ENCODE measurements around the gene SLC5A9.

SLC5A9 gene

GRCh38 chr1:48194801-48195200 is 27.7 kb upstream of the SLC5A9 start:
- no peaks in the 10 kb centered on the region for H3K36me3 ChIP-seq (replicated peaks in 1 of 2; ENCODE audit: control insufficient read depth in 2 of 2, insufficient read depth in 2 of 2, low read length in 2 of 2)
- H2AFZ ChIP-seq (ENCODE audit: low read length): no peak overlapping the region
- H3K4me3 ChIP-seq (ENCODE audit: low read length in 2 of 2): no peak overlapping the region
- H3K4me1 ChIP-seq (ENCODE audit: control insufficient read depth in 2 of 2, insufficient read depth in 1 of 2, low read depth in 1 of 2, low read length in 2 of 2): peaks cover 0 to 3% of the 10 kb centered on the region in 2 donors
- peaks cover 0 to 2% of the 10 kb centered on the region in 2 donors for H3K9me3 ChIP-seq (replicated peaks in 1 of 2; ENCODE audit: control insufficient read depth in 2 of 2, insufficient read depth in 1 of 2, low read depth in 1 of 2, low read length in 2 of 2)
- H2BK120ac ChIP-seq (ENCODE audit: low read depth, low read length): no peak overlapping the region
- no peak overlapping the region for H2BK5ac ChIP-seq (ENCODE audit: low read length)
- H4K91ac ChIP-seq (ENCODE audit: low read depth, low read length, poor library complexity): no peak overlapping the region
- no peak overlapping the region for H2AK5ac ChIP-seq (ENCODE audit: low read depth, low read length)
- H3K9ac ChIP-seq (ENCODE audit: low read depth, low read length, poor library complexity): no peak overlapping the region
- WGBS, 2 donors (ENCODE audit: extremely low coverage in 2 of 2, insufficient read length in 2 of 2, insufficient replicate concordance in 1 of 2): no CpG with 5 or more reads among the region's 2 CpGs
- H2BK12ac ChIP-seq (ENCODE audit: low read length): no peak overlapping the region
- H3K14ac ChIP-seq (ENCODE audit: low read length): no peak overlapping the region
- no peak overlapping the region for H3K23ac ChIP-seq (ENCODE audit: low read depth, low read length, poor library complexity)
- no peaks in the 10 kb centered on the region for H3K27me3 ChIP-seq (ENCODE audit: control insufficient read depth in 3 of 3, insufficient read depth in 3 of 3, low read depth in 1 of 3, low read length in 3 of 3)
- H3K27ac ChIP-seq (replicated peaks; ENCODE audit: low read length): no peak overlapping the region
- H4K8ac ChIP-seq (ENCODE audit: low read depth, low read length): no peak overlapping the region
- H3K4ac ChIP-seq (ENCODE audit: low read length): no peak overlapping the region
- DNase-seq (ENCODE audit: low spot score): no peak
- no peak overlapping the region for H2BK15ac ChIP-seq (ENCODE audit: low read length)
- H3K4me2 ChIP-seq (ENCODE audit: insufficient read depth, low read length, poor library complexity, severe bottlenecking): no peak overlapping the region
- H3K18ac ChIP-seq (ENCODE audit: low read length): no peak overlapping the region
- H3K79me1 ChIP-seq (ENCODE audit: low read depth, low read length): no peaks in the 10 kb centered on the region

DNA sequence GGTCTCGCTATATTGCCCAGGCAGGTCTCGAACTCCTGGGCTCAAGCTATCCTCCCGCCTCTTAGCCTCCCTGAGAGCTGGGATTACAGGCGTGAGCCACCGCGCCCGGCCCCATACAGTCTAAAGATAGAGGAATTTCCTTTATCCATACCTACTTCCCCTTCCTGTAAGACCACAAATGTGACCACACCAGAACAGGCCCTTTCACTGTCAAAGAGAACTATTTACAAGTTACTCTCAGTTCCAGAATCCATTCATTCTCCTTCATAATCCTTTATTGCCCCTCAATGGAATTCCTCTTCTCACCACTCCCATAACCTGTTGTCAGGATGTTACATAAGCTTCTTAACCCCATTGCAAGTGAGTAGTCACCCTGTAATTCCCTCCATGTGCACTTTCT is 26.3 kb upstream of the SLC5A9 start:
- Histone ChIP-seq H3K4me2 (ENCODE audit: insufficient read depth, low read length, poor library complexity, severe bottlenecking) (no peak overlapping the region), H2BK15ac (ENCODE audit: low read length) (no peak overlapping the region), H3K23ac (ENCODE audit: low read depth, low read length, poor library complexity) (no peak overlapping the region), H2BK120ac (ENCODE audit: low read depth, low read length) (no peak overlapping the region), H3K4ac (ENCODE audit: low read length) (no peak overlapping the region), H3K14ac (ENCODE audit: low read length) (no peak overlapping the region), H3K9me3 (replicated peaks in 1 of 2; ENCODE audit: control insufficient read depth in 2 of 2, insufficient read depth in 1 of 2, low read depth in 1 of 2, low read length in 2 of 2) (no peaks in the 10 kb centered on the region), H2AK5ac (ENCODE audit: low read depth, low read length) (no peak overlapping the region), H2BK12ac (ENCODE audit: low read length) (no peak overlapping the region), H3K27me3 (ENCODE audit: control insufficient read depth in 3 of 3, insufficient read depth in 3 of 3, low read depth in 1 of 3, low read length in 3 of 3) (no peaks in the 10 kb centered on the region), H3K36me3 (replicated peaks in 1 of 2; ENCODE audit: control insufficient read depth in 2 of 2, insufficient read depth in 2 of 2, low read length in 2 of 2) (no peaks in the 10 kb centered on the region), H3K4me3 (ENCODE audit: low read length in 2 of 2) (no peak overlapping the region), H3K79me1 (ENCODE audit: low read depth, low read length) (no peaks in the 10 kb centered on the region), H4K8ac (ENCODE audit: low read depth, low read length) (no peak overlapping the region), H2AFZ (ENCODE audit: low read length) (no peak overlapping the region), H3K18ac (ENCODE audit: low read length) (no peak overlapping the region), H3K27ac (replicated peaks; ENCODE audit: low read length) (no peak overlapping the region), H4K91ac (ENCODE audit: low read depth, low read length, poor library complexity) (no peak overlapping the region), H2BK5ac (ENCODE audit: low read length) (no peak overlapping the region), H3K9ac (ENCODE audit: low read depth, low read length, poor library complexity) (no peak overlapping the region), H3K4me1 (ENCODE audit: control insufficient read depth in 2 of 2, insufficient read depth in 1 of 2, low read depth in 1 of 2, low read length in 2 of 2) (peaks cover 0 to 4% of the 10 kb centered on the region in 2 donors)
- no peak for DNase-seq (ENCODE audit: low spot score)
- no CpG with 5 or more reads among the region's 7 CpGs for WGBS, 2 donors (ENCODE audit: extremely low coverage in 2 of 2, insufficient read length in 2 of 2, insufficient replicate concordance in 1 of 2)

GRCh38 chr1:48198970-48199369 is 23.5 kb upstream of the SLC5A9 start:
- Histone ChIP-seq H3K4me2 (ENCODE audit: insufficient read depth, low read length, poor library complexity, severe bottlenecking) (no peak overlapping the region), H4K91ac (ENCODE audit: low read depth, low read length, poor library complexity) (no peak overlapping the region), H3K14ac (ENCODE audit: low read length) (no peak overlapping the region), H2AK5ac (ENCODE audit: low read depth, low read length) (no peak overlapping the region), H2BK120ac (ENCODE audit: low read depth, low read length) (no peak overlapping the region), H3K79me1 (ENCODE audit: low read depth, low read length) (no peaks in the 10 kb centered on the region), H3K4ac (ENCODE audit: low read length) (no peak overlapping the region), H3K27ac (replicated peaks; ENCODE audit: low read length) (no peak overlapping the region), H3K4me1 (ENCODE audit: control insufficient read depth in 2 of 2, insufficient read depth in 1 of 2, low read depth in 1 of 2, low read length in 2 of 2) (peaks cover 0 to 4% of the 10 kb centered on the region in 2 donors), H4K8ac (ENCODE audit: low read depth, low read length) (no peak overlapping the region), H3K27me3 (ENCODE audit: control insufficient read depth in 3 of 3, insufficient read depth in 3 of 3, low read depth in 1 of 3, low read length in 3 of 3) (no peaks in the 10 kb centered on the region), H3K9me3 (replicated peaks in 1 of 2; ENCODE audit: control insufficient read depth in 2 of 2, insufficient read depth in 1 of 2, low read depth in 1 of 2, low read length in 2 of 2) (no peaks in the 10 kb centered on the region), H2AFZ (ENCODE audit: low read length) (no peak overlapping the region), H3K18ac (ENCODE audit: low read length) (no peak overlapping the region), H3K9ac (ENCODE audit: low read depth, low read length, poor library complexity) (no peak overlapping the region), H3K23ac (ENCODE audit: low read depth, low read length, poor library complexity) (no peak overlapping the region), H3K36me3 (replicated peaks in 1 of 2; ENCODE audit: control insufficient read depth in 2 of 2, insufficient read depth in 2 of 2, low read length in 2 of 2) (no peaks in the 10 kb centered on the region), H2BK15ac (ENCODE audit: low read length) (no peak overlapping the region), H2BK5ac (ENCODE audit: low read length) (no peak overlapping the region), H3K4me3 (ENCODE audit: low read length in 2 of 2) (no peak overlapping the region), H2BK12ac (ENCODE audit: low read length) (no peak overlapping the region)
- WGBS, 2 donors (ENCODE audit: extremely low coverage in 2 of 2, insufficient read length in 2 of 2, insufficient replicate concordance in 1 of 2): no CpG with 5 or more reads among the region's 3 CpGs
- no peak for DNase-seq (ENCODE audit: low spot score)

DNA sequence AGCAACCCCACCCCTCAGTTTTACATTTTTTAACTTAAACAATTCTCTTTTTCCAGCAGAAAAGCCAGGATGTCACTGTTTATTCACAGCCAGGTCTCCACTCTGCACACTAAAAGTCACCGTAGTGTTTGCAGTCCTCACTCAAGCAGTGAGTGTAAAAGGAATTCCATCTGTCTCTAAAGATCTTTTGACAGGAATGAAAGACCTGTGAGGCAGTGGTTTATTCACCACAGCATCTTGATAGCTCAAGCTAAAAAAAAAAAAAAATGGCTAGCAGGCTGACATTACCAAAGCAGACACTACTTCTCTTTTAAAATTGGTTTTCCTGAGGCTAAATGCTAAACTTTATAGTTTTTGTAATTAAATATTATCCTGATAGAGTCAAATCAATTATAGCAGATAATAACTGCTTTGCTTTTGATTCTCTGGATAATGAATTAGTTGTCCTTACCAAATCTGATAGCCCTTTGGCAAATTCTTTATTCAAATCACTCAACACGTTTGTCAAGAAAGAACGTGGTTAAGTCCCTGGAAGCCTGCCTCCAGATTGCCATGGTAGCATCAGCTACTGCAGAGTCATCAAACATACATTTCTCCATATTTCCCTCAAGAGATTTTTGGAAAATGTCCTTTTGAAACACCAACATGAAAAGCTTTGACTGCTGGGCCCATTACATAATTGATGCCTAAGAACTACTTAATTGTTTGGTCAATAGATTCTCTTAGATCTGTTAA is 22.2 kb upstream of the SLC5A9 start:
- DNase-seq (ENCODE audit: low spot score): no peak
- Histone ChIP-seq H3K4me2 (ENCODE audit: insufficient read depth, low read length, poor library complexity, severe bottlenecking) (no peak overlapping the region), H2BK5ac (ENCODE audit: low read length) (no peak overlapping the region), H3K4me3 (ENCODE audit: low read length in 2 of 2) (no peak overlapping the region), H3K27ac (replicated peaks; ENCODE audit: low read length) (no peak overlapping the region), H4K8ac (ENCODE audit: low read depth, low read length) (no peak overlapping the region), H4K91ac (ENCODE audit: low read depth, low read length, poor library complexity) (no peak overlapping the region), H3K14ac (ENCODE audit: low read length) (no peak overlapping the region), H2AFZ (ENCODE audit: low read length) (no peak overlapping the region), H3K18ac (ENCODE audit: low read length) (no peak overlapping the region), H3K9me3 (replicated peaks in 1 of 2; ENCODE audit: control insufficient read depth in 2 of 2, insufficient read depth in 1 of 2, low read depth in 1 of 2, low read length in 2 of 2) (no peaks in the 10 kb centered on the region), H3K27me3 (ENCODE audit: control insufficient read depth in 3 of 3, insufficient read depth in 3 of 3, low read depth in 1 of 3, low read length in 3 of 3) (no peaks in the 10 kb centered on the region), H2BK120ac (ENCODE audit: low read depth, low read length) (no peak overlapping the region), H3K79me1 (ENCODE audit: low read depth, low read length) (no peaks in the 10 kb centered on the region), H3K23ac (ENCODE audit: low read depth, low read length, poor library complexity) (no peak overlapping the region), H3K9ac (ENCODE audit: low read depth, low read length, poor library complexity) (no peak overlapping the region), H2AK5ac (ENCODE audit: low read depth, low read length) (no peak overlapping the region), H2BK15ac (ENCODE audit: low read length) (no peak overlapping the region), H3K4me1 (ENCODE audit: control insufficient read depth in 2 of 2, insufficient read depth in 1 of 2, low read depth in 1 of 2, low read length in 2 of 2) (peaks cover 0 to 3% of the 10 kb centered on the region in 2 donors), H2BK12ac (ENCODE audit: low read length) (no peak overlapping the region), H3K4ac (ENCODE audit: low read length) (no peak overlapping the region), H3K36me3 (replicated peaks in 1 of 2; ENCODE audit: control insufficient read depth in 2 of 2, insufficient read depth in 2 of 2, low read length in 2 of 2) (no peaks in the 10 kb centered on the region)
- WGBS, 2 donors (ENCODE audit: extremely low coverage in 2 of 2, insufficient read length in 2 of 2, insufficient replicate concordance in 1 of 2): no CpG with 5 or more reads among the region's 3 CpGs

Data from neuronal stem cell (in vitro differentiated cells).